DMS 273 (cell line): ENCODE measurements around the gene ALCAM.
"Not testable (repeated sequence)": the region's sequence is repeated elsewhere in the genome, so short reads cannot be mapped to it uniquely, and the experiment has no call there.

Experiments used
- DNase-seq: peaks from one replicate; lab custom pipeline; 2025; ENCODE audit not compliant: unreplicated experiment; lab: John Stamatoyannopoulos, UW

The ALCAM gene

GRCh38 chr3:105580296-105580965 lies 213.7 kb downstream of the ALCAM start:
- no peak for DNase-seq

DNA sequence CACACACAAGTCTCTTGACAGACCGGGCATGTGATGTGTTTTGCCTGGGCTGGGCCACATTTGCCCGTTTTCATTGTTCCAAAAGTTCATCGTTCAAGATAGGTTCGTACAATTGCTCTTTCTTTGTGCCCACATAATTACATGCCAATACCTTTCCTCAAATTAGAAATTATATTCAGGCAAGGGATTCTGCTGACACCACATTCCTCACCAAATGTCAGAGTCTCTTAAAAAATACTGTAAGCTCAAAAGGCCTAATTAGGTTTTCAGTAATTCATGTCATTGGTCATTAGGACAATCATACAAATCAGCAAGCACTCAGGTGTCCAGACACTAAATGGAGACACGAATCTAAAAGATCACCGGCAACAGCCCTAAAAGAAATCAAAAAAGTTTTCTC lies 215.3 kb downstream of the ALCAM start:
- no peak for DNase-seq

- no peak for DNase-seq
Observed at GRCh38 chr3:105584003-105584790, 217.5 kb downstream of the ALCAM start.

DNA sequence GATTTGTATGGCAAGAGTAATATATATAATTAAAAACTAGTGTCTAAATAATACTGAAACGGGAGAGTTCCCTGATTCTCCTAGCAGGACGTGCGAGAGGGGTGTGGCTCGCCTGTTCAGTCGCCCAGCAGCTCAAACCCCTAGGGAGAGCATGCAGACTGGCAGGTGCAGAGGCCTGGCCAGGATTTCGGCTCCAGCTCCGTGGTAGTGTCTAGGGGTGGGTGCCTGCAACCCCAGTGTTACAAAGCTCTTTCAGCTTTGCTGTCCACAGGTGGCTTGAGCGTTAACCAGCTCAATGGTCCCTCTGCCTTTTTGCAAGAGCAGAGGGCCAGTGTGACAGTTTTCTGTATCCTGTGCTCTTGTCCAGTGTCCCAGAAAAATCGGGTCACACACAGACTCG lies 226.6 kb downstream of the ALCAM start:
- DNase-seq, result no peak

DNA sequence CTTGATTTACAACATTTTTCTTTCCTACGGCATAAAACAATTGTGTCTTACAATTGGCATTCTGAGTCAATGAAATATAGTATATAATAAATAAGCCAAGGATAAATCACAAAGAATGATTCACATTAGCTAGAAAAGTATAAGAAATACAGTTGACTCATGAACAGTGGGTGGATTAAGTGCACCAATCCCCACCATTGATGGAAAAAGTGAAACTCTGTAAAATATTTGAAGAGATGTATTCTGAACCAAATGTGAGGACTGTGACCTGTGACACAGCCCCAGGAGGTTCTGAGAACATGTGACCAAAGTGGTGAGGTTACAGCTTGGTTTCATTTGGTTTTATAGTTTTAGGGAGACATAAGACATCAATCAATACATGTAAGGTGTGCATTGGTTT lies 227.5 kb downstream of the ALCAM start:
- no peak for DNase-seq

DNA sequence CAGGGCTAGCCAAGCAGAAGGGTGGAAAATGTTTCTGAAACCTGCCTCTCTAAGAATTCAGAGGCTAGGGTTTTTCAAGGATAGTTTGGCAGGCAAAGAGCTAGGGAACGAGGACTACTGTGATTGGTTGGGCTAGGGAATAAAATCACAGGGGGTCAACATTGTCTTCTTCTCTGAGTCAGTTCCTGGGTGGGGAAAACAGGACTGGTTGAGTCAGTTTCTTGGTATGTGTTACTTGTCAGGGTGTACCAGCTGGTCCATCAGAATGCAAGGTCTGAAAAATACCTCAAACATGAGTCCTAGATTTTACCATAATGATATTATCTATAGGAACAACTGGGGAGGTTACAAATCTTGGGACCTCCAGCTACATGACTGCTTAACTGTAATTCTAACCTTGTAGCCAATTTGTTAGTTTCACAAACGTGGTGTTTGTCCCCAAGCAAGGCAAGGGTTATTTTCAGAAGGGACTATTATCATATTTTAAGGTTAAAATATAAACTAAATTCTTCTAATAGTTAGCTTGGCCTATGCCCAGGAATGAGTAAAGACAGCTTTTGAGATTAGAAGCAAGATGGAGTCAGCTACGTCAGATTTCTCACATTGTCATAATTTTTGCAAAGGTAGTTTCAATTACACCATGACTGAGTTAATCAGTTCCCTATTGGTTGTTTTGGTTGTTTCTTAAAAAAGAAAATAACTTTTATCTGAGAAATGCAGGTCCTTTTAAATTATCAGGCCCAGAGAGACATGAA lies 231.5 kb downstream of the ALCAM start:
- no peak for DNase-seq

GRCh38 chr3:105599350-105599749 lies 232.6 kb downstream of the ALCAM start:
- DNase-seq, result no peak

- DNase-seq, result not testable (repeated sequence)
Observed at GRCh38 chr3:105601756-105602155, 235.0 kb downstream of the ALCAM start.

DNA sequence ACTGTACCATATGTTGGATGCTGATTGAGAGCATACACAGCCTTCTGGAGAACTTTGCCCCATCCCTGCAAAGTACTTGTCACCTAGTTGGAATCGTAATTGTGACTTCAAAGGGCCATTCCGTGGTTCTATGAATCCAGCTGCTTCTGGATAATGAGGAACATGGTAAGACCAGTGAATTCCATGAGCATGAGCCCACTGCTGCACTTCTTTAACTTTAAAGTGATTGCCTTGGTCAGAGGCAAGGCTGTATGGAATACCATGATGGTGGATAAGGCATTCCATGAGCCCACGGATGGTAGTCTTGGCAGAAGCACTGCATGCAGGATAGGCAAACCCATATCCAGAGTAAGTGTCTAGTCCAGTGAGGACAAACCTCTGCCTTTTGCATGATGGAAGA lies 235.6 kb downstream of the ALCAM start:
- DNase-seq, result not testable (repeated sequence)

DNA sequence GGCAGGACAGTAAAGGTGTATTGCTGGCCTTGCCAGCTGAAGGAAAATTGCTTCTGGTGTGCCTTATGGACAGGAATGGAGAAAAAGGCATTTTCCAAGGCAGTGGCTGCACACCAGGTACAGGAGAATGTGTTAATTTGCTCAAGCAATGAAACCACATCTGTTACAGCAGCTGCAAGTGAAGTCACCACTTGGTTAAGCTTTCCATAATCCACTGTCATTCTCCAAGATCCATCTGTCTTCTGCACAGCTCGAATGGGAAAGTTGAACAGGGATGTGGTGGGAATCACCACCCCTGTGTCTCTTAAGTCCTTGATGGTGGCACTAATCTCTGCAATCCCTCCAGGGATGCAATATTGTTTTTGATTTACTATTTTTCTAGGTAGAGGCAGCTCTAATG lies 236.8 kb downstream of the ALCAM start:
- peak; percentile 86 for DNase-seq

DNA sequence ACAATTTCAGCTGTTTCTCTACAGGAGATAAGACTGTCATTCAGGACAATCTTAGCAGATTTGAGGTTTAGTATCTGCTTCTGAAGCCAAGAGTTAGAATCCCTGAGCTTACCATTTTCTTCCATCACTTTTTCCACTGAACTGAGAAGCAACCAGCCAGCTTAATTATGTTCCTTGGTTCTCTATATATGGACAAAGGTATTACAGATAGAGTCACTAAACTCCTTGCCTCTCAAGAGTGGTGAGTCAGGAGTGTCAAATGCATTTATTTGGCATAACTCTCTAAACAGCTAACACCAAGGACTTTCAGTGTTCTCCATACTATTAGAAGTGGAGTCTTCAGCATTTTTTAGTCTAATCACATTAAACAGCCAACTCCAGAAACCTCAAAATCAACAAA lies 239.3 kb downstream of the ALCAM start:
- DNase-seq, result no peak

GRCh38 chr3:105608623-105609022 lies 241.9 kb downstream of the ALCAM start:
- no peak for DNase-seq

DNA sequence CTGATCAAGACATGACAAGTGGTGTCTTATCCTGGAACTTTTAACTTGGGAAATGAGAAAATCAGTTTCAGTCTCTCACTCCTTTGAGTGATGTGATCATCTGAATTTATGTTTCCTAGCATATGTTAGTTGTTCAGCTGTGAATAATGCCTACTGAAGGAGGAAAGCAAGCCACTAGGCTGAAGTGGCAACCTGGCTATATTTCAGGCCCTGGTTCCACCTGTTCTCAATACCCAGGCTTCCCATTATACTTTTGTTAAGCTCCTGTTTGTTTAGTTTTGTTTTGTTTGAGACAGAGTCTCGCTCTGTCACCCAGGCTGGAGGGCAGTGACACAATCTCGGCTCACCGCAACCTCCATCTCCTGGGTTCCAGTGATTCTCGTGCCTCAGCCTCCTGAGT lies 243.8 kb downstream of the ALCAM start:
- DNase-seq, result no peak

DNA sequence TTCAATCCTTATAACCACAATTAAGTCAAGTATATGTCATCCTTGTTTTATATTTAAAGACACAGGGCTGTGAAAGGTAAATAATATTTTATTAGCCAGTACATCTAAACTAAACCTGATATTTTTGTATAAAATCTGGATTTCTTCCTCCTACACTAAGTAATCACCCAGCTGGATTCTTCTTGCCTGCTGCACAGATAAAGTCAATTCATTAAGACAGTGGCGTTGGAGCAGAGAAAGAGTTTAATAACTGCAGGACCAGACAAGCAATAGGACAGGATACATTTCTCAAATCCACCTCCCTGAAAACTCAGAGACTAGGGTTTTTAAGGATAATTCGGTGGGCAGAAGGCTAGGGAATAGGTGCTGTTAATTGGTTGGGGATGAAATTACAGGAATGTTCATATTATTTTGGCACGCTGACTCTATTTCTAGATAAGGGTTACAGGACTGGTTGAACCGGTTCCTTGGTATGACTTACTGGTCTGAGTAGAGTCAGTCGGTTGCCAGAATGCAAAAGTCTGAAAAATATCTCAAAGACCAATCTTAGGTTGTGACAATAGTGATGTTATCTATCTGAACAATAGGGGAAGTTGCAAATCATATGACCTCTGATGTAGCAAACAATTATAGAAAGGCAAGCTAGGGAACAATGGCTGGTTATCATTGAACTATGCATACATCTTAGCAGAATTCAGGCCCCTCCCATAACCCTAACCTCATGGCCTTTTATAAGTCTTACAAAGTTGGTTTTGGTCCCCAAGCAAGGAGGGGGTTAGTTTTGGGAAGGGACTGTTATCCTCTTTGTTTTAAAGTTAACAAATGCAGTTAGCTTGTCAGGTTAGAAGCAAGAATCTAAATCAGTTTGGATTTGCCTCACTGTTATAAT lies 244.8 kb downstream of the ALCAM start:
- DNase-seq, result no peak

GRCh38 chr3:105613120-105613519 lies 246.4 kb downstream of the ALCAM start:
- no peak for DNase-seq

DNA sequence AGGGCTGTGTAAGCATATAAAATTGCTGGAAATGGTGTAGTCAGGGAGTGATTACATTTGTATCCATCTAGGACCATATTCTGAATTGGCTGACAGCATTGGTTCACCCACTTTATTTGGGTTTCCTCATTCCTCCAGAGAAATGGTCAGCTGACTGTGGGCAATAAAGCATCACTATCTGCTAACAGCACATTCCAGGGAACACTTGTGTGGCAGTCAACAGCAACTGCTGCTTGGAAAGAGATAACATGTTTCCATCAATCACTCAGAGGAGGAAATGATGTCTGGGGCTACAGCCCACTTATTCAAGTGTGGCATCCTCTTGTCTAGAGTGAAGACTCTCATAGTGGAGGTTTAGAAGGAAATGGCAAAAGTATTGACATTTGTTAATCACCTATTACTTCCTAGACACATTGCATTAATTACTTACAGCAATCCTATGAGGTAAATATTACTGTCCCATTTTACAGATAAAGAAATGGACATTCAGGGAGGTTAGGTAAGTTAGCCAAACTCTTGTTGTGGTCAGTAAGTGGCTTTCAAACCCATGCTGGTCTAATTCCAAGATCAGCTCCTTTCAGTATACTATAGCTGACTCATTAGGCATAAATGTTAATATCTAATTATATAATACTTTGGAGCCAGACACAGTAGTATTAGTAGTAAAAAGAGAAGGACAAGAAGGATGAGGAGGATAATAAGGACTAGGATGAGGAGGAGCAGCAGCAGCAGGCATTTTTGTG lies 247.8 kb downstream of the ALCAM start:
- no peak for DNase-seq

GRCh38 chr3:105615814-105616213 lies 249.1 kb downstream of the ALCAM start:
- DNase-seq, result no peak

- DNase-seq, result no peak
Observed at GRCh38 chr3:105616374-105617121, 249.8 kb downstream of the ALCAM start.

GRCh38 chr3:105618556-105618955 lies 251.8 kb downstream of the ALCAM start:
- no peak for DNase-seq

DNA sequence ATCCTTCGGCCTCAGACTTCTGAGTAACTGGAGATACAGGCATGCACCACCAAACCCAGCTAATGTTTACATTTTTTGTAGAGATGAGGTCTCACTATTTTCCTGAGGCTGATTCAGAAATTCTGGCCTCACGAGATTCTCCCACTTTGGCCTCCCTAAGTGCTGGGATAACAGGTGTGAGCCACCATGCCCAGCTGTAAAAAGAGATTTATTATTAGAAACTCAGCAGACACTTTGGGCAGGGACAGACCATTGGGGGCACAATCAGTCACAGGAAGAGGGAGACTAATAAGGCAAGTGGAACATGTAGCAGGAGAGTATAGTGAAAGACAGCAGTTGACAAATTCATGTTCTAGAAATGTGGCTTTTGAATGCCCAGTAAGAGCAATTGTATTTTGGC lies 252.9 kb downstream of the ALCAM start:
- no peak for DNase-seq
